ENCODE results near the gene AK4.

AK4 gene

GRCh38 chr1:65182658-65183268 is 34.8 kb downstream of the AK4 start:
- TF ChIP-seq SIN3A (IDR thresholded peaks at IDR 0.05; ENCODE audit: borderline replicate concordance, insufficient read depth, low read length) (no peak), TAF1 (IDR thresholded peaks at IDR 0.05; ENCODE audit: borderline replicate concordance, insufficient read depth, low read length) (no peak), POLR2AphosphoS5 (IDR thresholded peaks at IDR 0.05; ENCODE audit: low read depth, low read length) (no peak), FOXP2 (optimal IDR thresholded peaks at IDR 0.05; ENCODE audit: borderline replicate concordance, extremely low read depth, extremely low read length, insufficient read depth) (no peak)
- TF ChIP-seq, protein P1, sequence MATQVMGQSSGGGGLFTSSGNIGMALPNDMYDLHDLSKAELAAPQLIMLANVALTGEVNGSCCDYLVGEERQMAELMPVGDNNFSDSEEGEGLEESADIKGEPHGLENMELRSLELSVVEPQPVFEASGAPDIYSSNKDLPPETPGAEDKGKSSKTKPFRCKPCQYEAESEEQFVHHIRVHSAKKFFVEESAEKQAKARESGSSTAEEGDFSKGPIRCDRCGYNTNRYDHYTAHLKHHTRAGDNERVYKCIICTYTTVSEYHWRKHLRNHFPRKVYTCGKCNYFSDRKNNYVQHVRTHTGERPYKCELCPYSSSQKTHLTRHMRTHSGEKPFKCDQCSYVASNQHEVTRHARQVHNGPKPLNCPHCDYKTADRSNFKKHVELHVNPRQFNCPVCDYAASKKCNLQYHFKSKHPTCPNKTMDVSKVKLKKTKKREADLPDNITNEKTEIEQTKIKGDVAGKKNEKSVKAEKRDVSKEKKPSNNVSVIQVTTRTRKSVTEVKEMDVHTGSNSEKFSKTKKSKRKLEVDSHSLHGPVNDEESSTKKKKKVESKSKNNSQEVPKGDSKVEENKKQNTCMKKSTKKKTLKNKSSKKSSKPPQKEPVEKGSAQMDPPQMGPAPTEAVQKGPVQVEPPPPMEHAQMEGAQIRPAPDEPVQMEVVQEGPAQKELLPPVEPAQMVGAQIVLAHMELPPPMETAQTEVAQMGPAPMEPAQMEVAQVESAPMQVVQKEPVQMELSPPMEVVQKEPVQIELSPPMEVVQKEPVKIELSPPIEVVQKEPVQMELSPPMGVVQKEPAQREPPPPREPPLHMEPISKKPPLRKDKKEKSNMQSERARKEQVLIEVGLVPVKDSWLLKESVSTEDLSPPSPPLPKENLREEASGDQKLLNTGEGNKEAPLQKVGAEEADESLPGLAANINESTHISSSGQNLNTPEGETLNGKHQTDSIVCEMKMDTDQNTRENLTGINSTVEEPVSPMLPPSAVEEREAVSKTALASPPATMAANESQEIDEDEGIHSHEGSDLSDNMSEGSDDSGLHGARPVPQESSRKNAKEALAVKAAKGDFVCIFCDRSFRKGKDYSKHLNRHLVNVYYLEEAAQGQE (IDR thresholded peaks at IDR 0.05; ENCODE audit: insufficient read depth in 1 of 2, low read depth in 2 of 2, low read length in 2 of 2): no peak

DNA sequence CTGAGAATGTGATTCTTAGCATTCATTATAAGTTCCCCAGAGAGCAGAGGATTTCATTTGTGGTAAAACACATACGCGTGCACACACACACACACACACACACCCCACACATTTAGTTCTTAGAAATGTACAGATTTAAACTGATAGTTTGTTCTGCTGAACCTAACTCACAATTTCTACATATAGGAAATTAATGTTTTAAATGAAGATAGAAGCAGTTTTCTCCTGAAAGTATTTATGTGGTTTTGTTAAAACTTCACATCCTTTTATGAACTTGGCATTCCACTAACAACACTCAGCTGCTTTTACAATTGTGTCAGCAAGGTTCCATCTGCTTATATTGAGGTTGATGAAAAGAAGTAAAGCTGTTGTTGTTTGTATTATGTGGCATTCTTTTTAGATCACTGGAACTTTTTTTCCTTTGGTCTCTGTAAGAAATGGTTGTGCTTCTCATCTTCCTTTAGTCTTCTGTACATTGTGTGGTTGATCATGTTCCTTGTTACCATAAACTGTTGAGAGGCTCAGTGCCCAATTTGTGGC is 41.6 kb downstream of the AK4 start:
- TF ChIP-seq SIN3A (IDR thresholded peaks at IDR 0.05; ENCODE audit: borderline replicate concordance, insufficient read depth, low read length) (no peak), POLR2AphosphoS5 (IDR thresholded peaks at IDR 0.05; ENCODE audit: low read depth, low read length) (no peak), FOXP2 (optimal IDR thresholded peaks at IDR 0.05; ENCODE audit: borderline replicate concordance, extremely low read depth, extremely low read length, insufficient read depth) (no peak)

- TF ChIP-seq SIN3A (IDR thresholded peaks at IDR 0.05; ENCODE audit: borderline replicate concordance, insufficient read depth, low read length) (no peak), POLR2AphosphoS5 (IDR thresholded peaks at IDR 0.05; ENCODE audit: low read depth, low read length) (no peak), TAF1 (IDR thresholded peaks at IDR 0.05; ENCODE audit: borderline replicate concordance, insufficient read depth, low read length) (no peak), FOXP2 (optimal IDR thresholded peaks at IDR 0.05; ENCODE audit: borderline replicate concordance, extremely low read depth, extremely low read length, insufficient read depth) (no peak)
- TF ChIP-seq, protein P1 (IDR thresholded peaks at IDR 0.05; ENCODE audit: insufficient read depth in 1 of 2, low read depth in 2 of 2, low read length in 2 of 2): no peak
These were observed 42.2 kb downstream of the AK4 start for GRCh38 chr1:65190229-65190628.

- TF ChIP-seq, protein P1 (IDR thresholded peaks at IDR 0.05; ENCODE audit: insufficient read depth in 1 of 2, low read depth in 2 of 2, low read length in 2 of 2): no peak
- TF ChIP-seq TAF1 (IDR thresholded peaks at IDR 0.05; ENCODE audit: borderline replicate concordance, insufficient read depth, low read length) (no peak), FOXP2 (optimal IDR thresholded peaks at IDR 0.05; ENCODE audit: borderline replicate concordance, extremely low read depth, extremely low read length, insufficient read depth) (no peak), SIN3A (IDR thresholded peaks at IDR 0.05; ENCODE audit: borderline replicate concordance, insufficient read depth, low read length) (no peak), POLR2AphosphoS5 (IDR thresholded peaks at IDR 0.05; ENCODE audit: low read depth, low read length) (no peak)
These were observed 45.2 kb downstream of the AK4 start for GRCh38 chr1:65193129-65193695.

DNA sequence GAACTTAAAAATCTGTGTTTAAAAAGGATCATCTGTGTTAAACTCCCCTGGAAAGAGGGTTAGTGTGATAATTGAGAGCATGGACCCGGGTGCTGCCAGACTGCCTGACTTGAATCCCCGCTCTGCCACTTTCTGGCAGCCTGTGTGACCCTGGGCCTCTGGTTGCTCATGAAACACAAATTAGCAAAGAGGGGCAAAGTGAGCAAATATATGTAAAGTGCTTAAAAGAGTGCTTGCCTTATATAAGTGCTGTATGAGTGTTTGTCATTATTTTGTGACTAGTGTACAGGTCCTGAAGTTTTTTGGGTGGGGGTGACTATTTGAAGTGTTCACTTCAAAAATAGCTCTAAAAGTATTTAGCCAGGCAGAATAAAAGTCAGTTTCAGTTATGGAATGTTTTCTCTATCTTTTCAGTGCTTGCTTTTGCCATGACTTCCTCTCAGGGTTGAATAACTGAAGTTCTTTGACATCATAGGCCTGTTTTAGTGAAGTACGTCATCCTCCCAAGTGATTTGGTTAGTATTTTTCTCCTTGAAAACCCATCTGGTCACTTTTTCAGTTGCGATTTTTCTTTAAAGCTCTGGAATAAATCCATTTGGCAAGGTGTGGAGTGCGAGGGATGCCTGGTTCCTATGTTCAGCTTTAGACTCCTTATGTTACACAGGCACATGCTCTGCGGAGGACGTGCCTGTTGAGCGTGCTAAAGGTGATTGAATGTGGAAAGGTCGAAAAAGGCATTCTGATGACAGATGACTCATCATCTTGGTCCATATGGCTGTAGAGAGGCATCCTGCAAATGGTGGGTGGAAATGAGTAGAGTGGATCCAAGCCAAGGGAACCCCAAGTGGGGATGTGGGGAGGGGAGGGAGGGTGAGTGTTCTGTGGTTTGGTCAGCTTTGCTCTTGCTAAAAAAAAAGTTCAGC is 47.8 kb downstream of the AK4 start:
- TF ChIP-seq FOXP2 (optimal IDR thresholded peaks at IDR 0.05; ENCODE audit: borderline replicate concordance, extremely low read depth, extremely low read length, insufficient read depth): no peak
- no peak for TF ChIP-seq TAF1 (IDR thresholded peaks at IDR 0.05; ENCODE audit: borderline replicate concordance, insufficient read depth, low read length)
- no peak for TF ChIP-seq POLR2AphosphoS5 (IDR thresholded peaks at IDR 0.05; ENCODE audit: low read depth, low read length)
- TF ChIP-seq SIN3A (IDR thresholded peaks at IDR 0.05; ENCODE audit: borderline replicate concordance, insufficient read depth, low read length): no peak
- TF ChIP-seq, protein P1 (IDR thresholded peaks at IDR 0.05; ENCODE audit: insufficient read depth in 1 of 2, low read depth in 2 of 2, low read length in 2 of 2): no peak

All from PFSK-1 (cell line).